K562 (cell line): ENCODE data around the gene PCDH19. TPM values are rescaled to one million over a fixed set of nuclear protein-coding genes. Genes with fewer than 3 reads are reported as not detected.

ENCODE experiments used
- DMBX1 ChIP-seq: fragments of 250-450 bp; sonication (Bioruptor Pico); IDR thresholded peaks from 2 replicates; pipeline ENCODE4 v1.8.0; 2022; ENCODE audit warnings: inconsistent platforms, mild to moderate bottlenecking, moderate library complexity, borderline replicate concordance
- ZKSCAN8 ChIP-seq: fragments of 200-800 bp; sonication (Bioruptor generic); IDR thresholded peaks from 2 replicates; pipeline ENCODE4 v1.6.1; 2016; ENCODE audit warnings: missing genetic modification characterization, missing compliant biosample characterization
- ZNF75A ChIP-seq: fragments of 450-650 bp; formaldehyde crosslinking; IDR thresholded peaks from 2 replicates; pipeline ENCODE4 v1.4.0; 2020; ENCODE audit warnings: mild to moderate bottlenecking
- polyA plus RNA-seq, 8 experiments: library from polyadenylated mRNA; depleted of rRNA in 4 of 8; stranded (reverse) in 5 of 8; unstranded in 3 of 8; fragments of >200 nt; fragmentation: Nextera tagmentation in 2 of 8; fragmentation: Illumina TruSeq in 1 of 8; extraction: Ambion mirVana in 2 of 8; extraction: Trizol in 1 of 8; gene quantifications; 2 replicates each; pipeline versions ENCODE4 v1.2.1 to v1.2.3, GENCODE V29; 2011 to 2014; ENCODE audit warnings: inconsistent platforms in 1 of 8, missing spikeins in 1 of 8
- total RNA-seq, 7 experiments: library from RNA; depleted of rRNA in 6 of 7; stranded (reverse); fragments of >200 nt in 6 of 7; fragmentation: Illumina TruSeq in 2 of 7; extraction: Trizol in 2 of 7; gene quantifications; 2 replicates each; pipeline versions ENCODE4 v1.2.1 to v1.2.3, GENCODE V29; 2011 to 2021; ENCODE audit warnings: low replicate concordance in 1 of 7
- TF ChIP-seq, protein P1 (sequence below): fragments of 250-450 bp; sonication (Bioruptor Pico); IDR thresholded peaks from 2 replicates; pipeline ENCODE4 v1.4.0; 2020
- TF ChIP-seq, protein P2 (sequence below): fragments of 450-650 bp; IDR thresholded peaks from 2 replicates; pipeline ENCODE4 v1.6.1; 2017; ENCODE audit warnings: antibody characterized with exemption, mild to moderate bottlenecking

PCDH19 gene
- total and polyA plus RNA-seq, 9 of the 15 experiments (the other 6 are each of a cell fraction or from before 2014, with no cell fraction given), result not detected

DNA sequence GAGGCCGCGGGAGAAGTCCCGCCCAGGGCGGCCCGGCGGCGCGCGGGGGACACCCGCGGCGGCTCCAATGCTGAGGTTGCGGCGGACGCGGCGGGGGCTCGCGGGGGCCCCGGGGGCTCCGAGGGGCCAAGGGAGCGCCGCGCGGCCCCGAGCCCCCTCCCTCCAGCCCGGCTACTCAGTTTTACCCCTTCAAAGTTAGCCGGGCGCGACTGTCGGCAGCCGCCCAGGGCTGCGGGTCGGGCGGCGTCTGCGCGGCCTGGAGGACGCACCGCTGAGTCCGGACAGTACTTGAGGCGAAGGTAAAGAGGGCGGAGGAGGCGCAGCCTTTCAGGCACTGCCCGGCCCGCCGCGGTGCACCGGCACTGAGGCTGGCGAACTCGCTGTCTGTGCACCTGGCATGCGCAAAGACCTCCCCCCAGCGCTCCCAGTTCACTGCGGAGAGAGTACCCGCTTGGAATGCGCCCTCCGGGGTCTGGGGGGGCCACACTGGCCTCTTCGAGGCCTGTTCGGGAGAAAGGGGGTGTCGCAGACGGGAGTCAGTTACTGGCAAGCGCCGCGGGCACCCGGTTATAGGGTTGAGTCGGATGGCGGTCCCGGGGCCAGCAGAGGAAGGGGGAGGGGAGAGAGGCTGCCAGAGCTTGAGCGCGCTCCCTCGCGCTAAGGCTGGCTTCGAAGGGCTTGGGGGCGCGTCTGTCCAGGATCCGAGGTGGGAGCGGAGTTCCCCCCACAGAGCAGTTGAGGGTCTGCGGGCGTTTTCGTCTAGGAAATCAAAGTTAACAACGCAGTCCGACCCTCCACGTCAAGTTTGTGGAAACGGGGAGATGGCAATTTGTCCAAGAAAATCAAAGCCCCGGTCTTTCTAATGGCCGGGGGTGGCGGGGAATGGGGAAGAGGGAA, 1.1 kb downstream of the PCDH19 start (continued):
- TF ChIP-seq, protein P1, sequence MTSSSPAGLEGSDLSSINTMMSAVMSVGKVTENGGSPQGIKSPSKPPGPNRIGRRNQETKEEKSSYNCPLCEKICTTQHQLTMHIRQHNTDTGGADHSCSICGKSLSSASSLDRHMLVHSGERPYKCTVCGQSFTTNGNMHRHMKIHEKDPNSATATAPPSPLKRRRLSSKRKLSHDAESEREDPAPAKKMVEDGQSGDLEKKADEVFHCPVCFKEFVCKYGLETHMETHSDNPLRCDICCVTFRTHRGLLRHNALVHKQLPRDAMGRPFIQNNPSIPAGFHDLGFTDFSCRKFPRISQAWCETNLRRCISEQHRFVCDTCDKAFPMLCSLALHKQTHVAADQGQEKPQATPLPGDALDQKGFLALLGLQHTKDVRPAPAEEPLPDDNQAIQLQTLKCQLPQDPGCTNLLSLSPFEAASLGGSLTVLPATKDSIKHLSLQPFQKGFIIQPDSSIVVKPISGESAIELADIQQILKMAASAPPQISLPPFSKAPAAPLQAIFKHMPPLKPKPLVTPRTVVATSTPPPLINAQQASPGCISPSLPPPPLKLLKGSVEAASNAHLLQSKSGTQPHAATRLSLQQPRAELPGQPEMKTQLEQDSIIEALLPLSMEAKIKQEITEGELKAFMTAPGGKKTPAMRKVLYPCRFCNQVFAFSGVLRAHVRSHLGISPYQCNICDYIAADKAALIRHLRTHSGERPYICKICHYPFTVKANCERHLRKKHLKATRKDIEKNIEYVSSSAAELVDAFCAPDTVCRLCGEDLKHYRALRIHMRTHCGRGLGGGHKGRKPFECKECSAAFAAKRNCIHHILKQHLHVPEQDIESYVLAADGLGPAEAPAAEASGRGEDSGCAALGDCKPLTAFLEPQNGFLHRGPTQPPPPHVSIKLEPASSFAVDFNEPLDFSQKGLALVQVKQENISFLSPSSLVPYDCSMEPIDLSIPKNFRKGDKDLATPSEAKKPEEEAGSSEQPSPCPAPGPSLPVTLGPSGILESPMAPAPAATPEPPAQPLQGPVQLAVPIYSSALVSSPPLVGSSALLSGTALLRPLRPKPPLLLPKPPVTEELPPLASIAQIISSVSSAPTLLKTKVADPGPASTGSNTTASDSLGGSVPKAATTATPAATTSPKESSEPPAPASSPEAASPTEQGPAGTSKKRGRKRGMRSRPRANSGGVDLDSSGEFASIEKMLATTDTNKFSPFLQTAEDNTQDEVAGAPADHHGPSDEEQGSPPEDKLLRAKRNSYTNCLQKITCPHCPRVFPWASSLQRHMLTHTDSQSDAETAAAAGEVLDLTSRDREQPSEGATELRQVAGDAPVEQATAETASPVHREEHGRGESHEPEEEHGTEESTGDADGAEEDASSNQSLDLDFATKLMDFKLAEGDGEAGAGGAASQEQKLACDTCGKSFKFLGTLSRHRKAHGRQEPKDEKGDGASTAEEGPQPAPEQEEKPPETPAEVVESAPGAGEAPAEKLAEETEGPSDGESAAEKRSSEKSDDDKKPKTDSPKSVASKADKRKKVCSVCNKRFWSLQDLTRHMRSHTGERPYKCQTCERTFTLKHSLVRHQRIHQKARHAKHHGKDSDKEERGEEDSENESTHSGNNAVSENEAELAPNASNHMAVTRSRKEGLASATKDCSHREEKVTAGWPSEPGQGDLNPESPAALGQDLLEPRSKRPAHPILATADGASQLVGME (CRISPR knock-in tag), result no peak
- TF ChIP-seq, protein P2, sequence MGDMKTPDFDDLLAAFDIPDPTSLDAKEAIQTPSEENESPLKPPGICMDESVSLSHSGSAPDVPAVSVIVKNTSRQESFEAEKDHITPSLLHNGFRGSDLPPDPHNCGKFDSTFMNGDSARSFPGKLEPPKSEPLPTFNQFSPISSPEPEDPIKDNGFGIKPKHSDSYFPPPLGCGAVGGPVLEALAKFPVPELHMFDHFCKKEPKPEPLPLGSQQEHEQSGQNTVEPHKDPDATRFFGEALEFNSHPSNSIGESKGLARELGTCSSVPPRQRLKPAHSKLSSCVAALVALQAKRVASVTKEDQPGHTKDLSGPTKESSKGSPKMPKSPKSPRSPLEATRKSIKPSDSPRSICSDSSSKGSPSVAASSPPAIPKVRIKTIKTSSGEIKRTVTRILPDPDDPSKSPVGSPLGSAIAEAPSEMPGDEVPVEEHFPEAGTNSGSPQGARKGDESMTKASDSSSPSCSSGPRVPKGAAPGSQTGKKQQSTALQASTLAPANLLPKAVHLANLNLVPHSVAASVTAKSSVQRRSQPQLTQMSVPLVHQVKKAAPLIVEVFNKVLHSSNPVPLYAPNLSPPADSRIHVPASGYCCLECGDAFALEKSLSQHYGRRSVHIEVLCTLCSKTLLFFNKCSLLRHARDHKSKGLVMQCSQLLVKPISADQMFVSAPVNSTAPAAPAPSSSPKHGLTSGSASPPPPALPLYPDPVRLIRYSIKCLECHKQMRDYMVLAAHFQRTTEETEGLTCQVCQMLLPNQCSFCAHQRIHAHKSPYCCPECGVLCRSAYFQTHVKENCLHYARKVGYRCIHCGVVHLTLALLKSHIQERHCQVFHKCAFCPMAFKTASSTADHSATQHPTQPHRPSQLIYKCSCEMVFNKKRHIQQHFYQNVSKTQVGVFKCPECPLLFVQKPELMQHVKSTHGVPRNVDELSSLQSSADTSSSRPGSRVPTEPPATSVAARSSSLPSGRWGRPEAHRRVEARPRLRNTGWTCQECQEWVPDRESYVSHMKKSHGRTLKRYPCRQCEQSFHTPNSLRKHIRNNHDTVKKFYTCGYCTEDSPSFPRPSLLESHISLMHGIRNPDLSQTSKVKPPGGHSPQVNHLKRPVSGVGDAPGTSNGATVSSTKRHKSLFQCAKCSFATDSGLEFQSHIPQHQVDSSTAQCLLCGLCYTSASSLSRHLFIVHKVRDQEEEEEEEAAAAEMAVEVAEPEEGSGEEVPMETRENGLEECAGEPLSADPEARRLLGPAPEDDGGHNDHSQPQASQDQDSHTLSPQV, result no peak
- TF ChIP-seq ZKSCAN8 (CRISPR knock-in tag) (no peak), ZNF75A (CRISPR knock-in tag) (no peak), DMBX1 (CRISPR knock-in tag) (no peak)
